ENCODE measurements around the gene NRG3.

GRCh38 chr10:82565197-82565575 is 690.2 kb downstream of the NRG3 start:
- TF ChIP-seq CTCF (conservative IDR thresholded peaks at IDR 0.05 in 1 of 2, IDR thresholded peaks at IDR 0.05 in 1 of 2; ENCODE audit: low read depth in 1 of 2, low read length in 2 of 2) (no peak), EZH2 (IDR thresholded peaks at IDR 0.05; ENCODE audit: low read length, missing control alignments) (no peak)

Data from fibroblast of lung (primary cell).